Peyer's patch (tissue), 4 donors: ENCODE measurements around the gene LRRC26.

Experiments
- CTCF ChIP-seq, 6 experiments: fragments of 450-650 bp in 4 of 6; fragments of 200-600 bp in 2 of 6; sonication (generic) in 1 of 6; IDR thresholded peaks; one replicate each; pipeline ENCODE4 v1.5.1; 2017 to 2019; ENCODE audit warnings: antibody characterized with exemption in 6 of 6, mild to moderate bottlenecking in 3 of 6, moderate library complexity in 1 of 6
- POLR2A ChIP-seq, 2 donors: fragments of 450-650 bp; IDR thresholded peaks; one replicate each; pipeline ENCODE4 v1.5.1; 2017; ENCODE audit warnings: antibody characterized with exemption in 2 of 2, mild to moderate bottlenecking in 2 of 2, moderate library complexity in 2 of 2

GRCh38 chr9:137218212-137218753, 48.4 kb upstream of the LRRC26 start:
- no peak for TF ChIP-seq CTCF (IDR thresholded peaks at IDR 0.05)
- no peak for TF ChIP-seq POLR2A (IDR thresholded peaks at IDR 0.05)
